ENCODE measurements around the gene HEATR5B. TPM values are rescaled to one million over a fixed set of nuclear protein-coding genes. Genes with fewer than 3 reads are reported as not detected.
"Not testable (repeated sequence)": the region's sequence is repeated elsewhere in the genome, so short reads cannot be mapped to it uniquely, and the experiment has no call there.

The HEATR5B gene
- total RNA-seq, 3 donors from 2014 or later = 35.7 to 64.2 (median 36.5) TPM

DNA sequence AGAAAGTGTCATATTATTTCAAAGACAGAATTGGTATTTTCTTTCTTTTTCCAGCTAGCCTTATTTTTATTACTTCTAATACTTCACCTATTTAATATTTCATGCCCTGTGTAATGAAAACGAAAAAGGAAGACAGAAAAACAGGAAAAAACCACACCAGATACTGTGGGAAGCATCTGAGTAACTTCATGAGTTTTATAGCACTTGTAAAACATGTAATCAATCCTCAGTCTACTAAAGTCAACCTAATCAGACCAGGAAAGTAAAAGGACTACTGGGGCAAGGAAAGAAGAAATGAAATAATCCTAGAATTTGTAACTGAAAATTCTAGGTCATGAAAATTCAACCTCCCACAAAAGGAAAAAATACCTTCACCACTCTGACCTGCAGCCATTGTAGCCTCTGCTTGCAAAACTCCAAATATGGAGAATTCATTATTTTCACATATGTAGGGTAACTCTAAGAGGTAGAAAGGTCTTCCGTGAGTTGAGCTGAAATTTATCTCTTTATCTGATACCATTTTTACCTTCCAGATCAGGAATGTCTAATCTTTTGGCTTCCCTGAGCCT is 83.1 kb downstream of the HEATR5B start:
- Histone ChIP-seq H3K4me1 (no peaks in the 10 kb centered on the region), H3K27me3 (no peaks in the 10 kb centered on the region), H3K27ac (no peak overlapping the region), H3K4me3 (no peak overlapping the region), H3K36me3 (peaks cover 14% of the 10 kb centered on the region), H3K9me3 (no peaks in the 10 kb centered on the region)
- DNase-seq (ENCODE audit: low spot score in 2 of 2) = no peak
- TF ChIP-seq POLR2AphosphoS5 (IDR thresholded peaks at IDR 0.05) (no peak), CTCF (IDR thresholded peaks at IDR 0.05) (no peak), POLR2A (IDR thresholded peaks at IDR 0.05) (no peak)
- intact Hi-C loops (cut with DNase I; ENCODE audit: low total_unique reads) = no loop called here

DNA sequence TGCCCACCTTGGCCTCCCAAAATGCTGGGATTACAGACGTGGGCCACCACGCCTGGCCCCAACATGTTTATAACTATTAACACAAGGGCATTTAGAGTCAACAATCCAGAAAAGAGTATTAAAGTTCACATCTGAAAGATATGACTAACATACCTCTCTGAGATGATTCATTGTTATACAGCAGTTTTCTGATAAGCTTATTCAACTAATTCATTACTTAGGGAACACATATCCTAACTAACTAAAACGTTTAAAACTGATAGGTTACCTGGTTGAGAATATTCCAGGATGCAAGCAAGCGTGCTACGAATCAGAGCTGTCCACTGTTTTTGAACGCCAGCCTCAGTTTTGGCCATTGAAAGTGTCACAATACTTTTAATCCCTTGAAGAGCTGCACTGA is 83.9 kb downstream of the HEATR5B start:
- H3K36me3 ChIP-seq = peaks cover 12% of the 10 kb centered on the region

GRCh38 chr2:36999416-36999815 is 84.8 kb downstream of the HEATR5B start:
- H3K27me3 ChIP-seq; intact Hi-C loops (cut with DNase I; ENCODE audit: low total_unique reads); DNase-seq (ENCODE audit: low spot score in 2 of 2); H3K4me3 ChIP-seq; H3K27ac ChIP-seq; H3K9me3 ChIP-seq; H3K4me1 ChIP-seq: not testable (repeated sequence)
- H3K36me3 ChIP-seq = peaks cover 10% of the 10 kb centered on the region

More for the DNA sequence above, 83.9 kb downstream of the HEATR5B start:
- TF ChIP-seq POLR2AphosphoS5 (IDR thresholded peaks at IDR 0.05) (no peak), CTCF (IDR thresholded peaks at IDR 0.05) (no peak), POLR2A (IDR thresholded peaks at IDR 0.05) (no peak)
- Histone ChIP-seq H3K4me3 (no peak overlapping the region), H3K4me1 (no peaks in the 10 kb centered on the region), H3K27me3 (no peaks in the 10 kb centered on the region), H3K9me3 (no peaks in the 10 kb centered on the region), H3K27ac (no peak overlapping the region)
- no peak for DNase-seq (ENCODE audit: low spot score in 2 of 2)
- intact Hi-C loops (cut with DNase I; ENCODE audit: low total_unique reads) = no loop called here

- intact Hi-C loops (cut with DNase I; ENCODE audit: low total_unique reads) = no loop called here
- H3K27ac ChIP-seq = no peak overlapping the region
- no peaks in the 10 kb centered on the region for H3K9me3 ChIP-seq
- no peaks in the 10 kb centered on the region for H3K4me1 ChIP-seq
- H3K27me3 ChIP-seq = no peaks in the 10 kb centered on the region
- TF ChIP-seq POLR2A (IDR thresholded peaks at IDR 0.05) = no peak
- no peak for TF ChIP-seq CTCF (IDR thresholded peaks at IDR 0.05)
- no peak for TF ChIP-seq POLR2AphosphoS5 (IDR thresholded peaks at IDR 0.05)
- H3K4me3 ChIP-seq = no peak overlapping the region
- H3K36me3 ChIP-seq = no peaks in the 10 kb centered on the region
- no peak for DNase-seq (ENCODE audit: low spot score in 2 of 2)
Observed at GRCh38 chr2:36993841-36994620, 90.1 kb downstream of the HEATR5B start.

DNA sequence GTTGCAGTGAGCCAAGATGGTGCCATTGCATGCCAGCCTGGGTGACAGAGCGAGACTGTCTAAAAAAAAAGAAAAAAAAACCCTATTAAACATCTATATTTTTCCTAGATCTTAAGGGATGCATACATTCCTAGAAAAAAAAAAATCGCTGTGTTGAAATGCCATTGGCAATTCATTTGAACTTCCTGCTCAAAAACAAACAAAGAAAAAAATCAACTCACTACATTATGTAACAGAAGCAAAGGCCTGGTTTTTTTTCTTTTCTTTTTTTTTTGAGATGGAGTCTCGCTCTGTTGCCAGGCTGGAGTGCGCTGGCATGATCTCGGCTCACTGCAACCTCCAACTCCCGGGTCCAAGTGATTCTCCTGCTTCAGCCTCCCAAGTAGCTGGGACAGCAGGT is 96.2 kb downstream of the HEATR5B start:
- H3K36me3 ChIP-seq = no peaks in the 10 kb centered on the region

More for the DNA sequence above, 96.2 kb downstream of the HEATR5B start:
- DNase-seq (ENCODE audit: low spot score in 2 of 2) = no peak
- Histone ChIP-seq H3K9me3 (no peaks in the 10 kb centered on the region), H3K4me1 (no peaks in the 10 kb centered on the region), H3K27me3 (no peaks in the 10 kb centered on the region), H3K4me3 (no peak overlapping the region), H3K27ac (no peak overlapping the region)
- TF ChIP-seq POLR2AphosphoS5 (IDR thresholded peaks at IDR 0.05) (no peak), POLR2A (IDR thresholded peaks at IDR 0.05) (no peak), CTCF (IDR thresholded peaks at IDR 0.05) (no peak)
- intact Hi-C loops (cut with DNase I; ENCODE audit: low total_unique reads) = no loop called here
